Activated CD4-positive, alpha-beta memory T cell treated with anti-CD3 and anti-CD28 coated beads, Interleukin-2, amount 10 ng/mL, durations not matched to agents 7 days and 5 days (primary cell): ENCODE data around the gene NPRL2. TPM values are rescaled to one million over a fixed set of nuclear protein-coding genes. Genes with fewer than 3 reads are reported as not detected.
"Not testable (repeated sequence)": the region's sequence is repeated elsewhere in the genome, so short reads cannot be mapped to it uniquely, and the experiment has no call there.

Experiments used
- CTCF ChIA-PET: fragments of 350-600 bp; sonication (Branson Sonifier 250); formaldehyde crosslinking; loops from one replicate; lab custom pipeline; 2021; ENCODE audit warnings: antibody characterized with exemption, inconsistent platforms; lab: Charles Lee
- POLR2A ChIA-PET: fragments of 350-600 bp; sonication (Branson Sonifier 250); formaldehyde crosslinking; loops from one replicate; lab custom pipeline; 2021; ENCODE audit warnings: antibody characterized with exemption; lab: Charles Lee
- DNase-seq: peaks from one replicate; pipeline ENCODE4 v3.0.0-alpha.2; 2020
- H3K27ac Mint-ChIP-seq: one replicate; pipeline ENCODE4 v1.8.0; 2021; ENCODE audit warnings: mild to moderate bottlenecking, mixed read lengths
- H3K27me3 Mint-ChIP-seq: one replicate; pipeline ENCODE4 v1.8.0; 2021; ENCODE audit warnings: mixed read lengths
- H3K36me3 Mint-ChIP-seq: one replicate; pipeline ENCODE4 v1.8.0; 2021; ENCODE audit warnings: low read depth, mixed read lengths
- H3K4me1 Mint-ChIP-seq: one replicate; pipeline ENCODE4 v1.8.0; 2021; ENCODE audit warnings: mixed read lengths
- H3K4me3 Mint-ChIP-seq: one replicate; pipeline ENCODE4 v1.8.0; 2021; ENCODE audit warnings: mild to moderate bottlenecking, mixed read lengths
- H3K9me3 Mint-ChIP-seq: one replicate; pipeline ENCODE4 v1.8.0; 2021; ENCODE audit warnings: mixed read lengths
- total RNA-seq, 2 experiments: library from RNA; stranded (reverse); gene quantifications; one replicate each; pipeline ENCODE4 v1.2.3, GENCODE V29; 2021

NPRL2 gene
- total RNA-seq, 2 experiments from 2014 or later, result 48.8 to 50.1 TPM

DNA sequence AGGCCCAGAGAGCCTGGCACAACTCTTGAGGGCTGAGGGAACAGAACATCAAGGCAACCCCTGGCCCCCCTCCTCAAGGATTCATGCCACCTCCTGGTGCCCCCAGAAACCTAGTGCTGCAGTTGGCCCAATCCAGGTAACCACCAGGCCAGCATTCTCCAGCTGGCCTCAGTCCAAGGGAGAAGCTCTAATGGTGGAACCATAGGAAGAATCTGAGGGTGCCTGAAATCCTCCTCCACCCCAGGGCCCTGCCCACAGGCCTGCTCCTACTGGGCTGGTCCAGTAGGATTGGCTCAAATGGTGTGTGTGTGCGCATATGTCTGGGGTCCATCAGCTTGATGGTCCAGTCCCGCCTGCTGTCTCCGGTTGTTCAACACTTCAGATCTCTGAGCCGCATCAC is 35.8 kb downstream of the NPRL2 start:
- CTCF ChIA-PET, result interaction anchor here (0.8 to 3.4 kb wide), 5 partner anchors 9 to 88 kb away, joined by 3 to 17 read pairs (median 4); partner anchors contain the start of genes HYAL3, NAA80 and TUSC2
- peaks cover 50% of the 10 kb centered on the region for H3K4me1 Mint-ChIP-seq
- H3K4me3 Mint-ChIP-seq, result no peak overlapping the region
- H3K27me3 Mint-ChIP-seq, result no peaks in the 10 kb centered on the region
- peaks cover 4% of the 10 kb centered on the region for H3K36me3 Mint-ChIP-seq
- POLR2A ChIA-PET, result interaction anchor here (1.2 to 31.7 kb wide), 5 partner anchors 9 to 28 kb away, joined by 3 to 704 read pairs (median 15); partner anchors contain the start of genes CYB561D2, HYAL3, IFRD2 and NAA80
- H3K9me3 Mint-ChIP-seq, result peaks cover under 1% of the 10 kb centered on the region
- DNase-seq, result no peak
- peak overlapping the region; percentile 64 for H3K27ac Mint-ChIP-seq

DNA sequence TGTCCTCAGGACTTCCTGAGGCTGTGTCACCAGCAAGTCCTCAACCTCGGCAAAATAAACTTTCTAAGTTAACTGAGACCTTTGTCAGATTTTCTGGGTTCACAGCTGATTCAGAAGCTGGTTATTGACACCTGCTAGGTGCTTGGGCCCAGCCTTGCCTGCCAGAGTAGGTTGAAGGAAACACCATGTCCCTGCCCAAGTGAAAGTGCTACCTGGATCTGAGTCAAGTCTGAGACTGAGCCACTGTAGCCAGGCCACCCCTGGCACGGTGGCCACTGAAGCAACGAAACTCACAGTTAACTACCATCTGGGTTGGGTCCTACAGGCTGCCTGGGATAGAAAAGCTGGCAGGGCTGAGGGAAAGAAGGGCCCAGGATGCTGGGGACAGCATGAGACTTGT is 36.2 kb downstream of the NPRL2 start:
- peaks cover 9% of the 10 kb centered on the region for H3K36me3 Mint-ChIP-seq
- CTCF ChIA-PET, result interaction anchor here (1.1 to 3.4 kb wide), 4 partner anchors 10 to 88 kb away, joined by 3 to 17 read pairs (median 6); partner anchors contain the start of genes HYAL3, NAA80 and TUSC2
- POLR2A ChIA-PET, result interaction anchor here (1.2 to 31.7 kb wide), 5 partner anchors 8 to 28 kb away, joined by 3 to 704 read pairs (median 15); partner anchors contain the start of genes CYB561D2, HYAL3, IFRD2 and NAA80
- H3K9me3 Mint-ChIP-seq, result peaks cover 5% of the 10 kb centered on the region
- H3K27me3 Mint-ChIP-seq, result no peaks in the 10 kb centered on the region
- H3K4me1 Mint-ChIP-seq, result peaks cover 46% of the 10 kb centered on the region
- DNase-seq, result no peak
- H3K27ac Mint-ChIP-seq, result no peak overlapping the region
- H3K4me3 Mint-ChIP-seq, result no peak overlapping the region

DNA sequence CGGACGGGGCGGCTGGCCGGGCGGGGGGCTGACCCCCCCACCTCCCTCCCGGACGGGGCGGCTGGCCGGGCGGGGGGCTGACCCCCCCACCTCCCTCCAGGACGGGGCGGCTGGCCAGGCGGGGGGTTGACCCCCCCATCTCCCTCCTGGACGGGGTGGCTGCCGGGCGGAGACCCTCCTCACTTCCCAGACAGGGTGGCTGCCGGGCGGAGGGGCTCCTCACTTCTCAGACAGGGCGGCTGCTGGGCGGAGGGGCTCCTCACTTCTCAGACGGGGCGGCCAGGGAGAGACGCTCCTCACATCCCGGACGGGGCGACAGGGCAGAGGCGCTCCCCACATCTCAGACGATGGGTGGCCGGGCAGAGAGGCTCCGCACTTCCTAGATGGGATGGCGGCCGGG is 38.5 kb downstream of the NPRL2 start:
- peaks cover 27% of the 10 kb centered on the region for H3K4me1 Mint-ChIP-seq
- H3K36me3 Mint-ChIP-seq, H3K9me3 Mint-ChIP-seq, H3K27ac Mint-ChIP-seq, H3K4me3 Mint-ChIP-seq, DNase-seq, H3K27me3 Mint-ChIP-seq, CTCF ChIA-PET: not testable (repeated sequence)
- POLR2A ChIA-PET, result interaction anchor here (31.7 kb wide), 1 partner anchor 31 kb away, joined by 704 read pairs; the partner anchor contains the start of genes CYB561D2, NPRL2, RASSF1 and TUSC2

DNA sequence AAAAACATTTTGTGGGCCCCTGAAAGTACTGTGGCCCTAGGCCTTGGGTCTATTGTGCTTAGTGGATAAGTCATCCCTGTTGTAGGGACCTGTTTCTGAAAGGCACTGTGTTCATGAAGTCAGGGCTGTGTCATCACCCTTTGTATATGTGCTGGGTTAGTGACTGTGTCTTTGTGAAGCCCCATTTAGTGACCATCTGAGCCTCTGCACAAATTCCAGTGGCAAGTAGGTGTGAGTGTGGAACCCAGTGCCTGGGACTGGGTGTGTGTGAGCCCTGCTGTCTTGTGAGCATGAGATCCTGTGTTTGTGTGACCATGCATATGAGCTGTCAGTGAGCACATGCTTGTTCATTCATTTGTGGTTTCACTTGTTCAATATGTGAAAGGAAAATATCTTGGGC is 46.0 kb downstream of the NPRL2 start:
- Mint-ChIP-seq H3K9me3 (peaks cover 2% of the 10 kb centered on the region), H3K27ac (no peak overlapping the region), H3K27me3 (no peaks in the 10 kb centered on the region), H3K4me3 (no peak overlapping the region), H3K36me3 (peaks cover 2% of the 10 kb centered on the region), H3K4me1 (peaks cover 20% of the 10 kb centered on the region)
- ChIA-PET CTCF (no interaction called here), POLR2A (interaction anchor here (1.5 to 2.9 kb wide), 2 partner anchors 10 to 12 kb away, joined by 6 to 15 read pairs; no protein-coding TSS in a partner anchor)
- DNase-seq, result no peak

DNA sequence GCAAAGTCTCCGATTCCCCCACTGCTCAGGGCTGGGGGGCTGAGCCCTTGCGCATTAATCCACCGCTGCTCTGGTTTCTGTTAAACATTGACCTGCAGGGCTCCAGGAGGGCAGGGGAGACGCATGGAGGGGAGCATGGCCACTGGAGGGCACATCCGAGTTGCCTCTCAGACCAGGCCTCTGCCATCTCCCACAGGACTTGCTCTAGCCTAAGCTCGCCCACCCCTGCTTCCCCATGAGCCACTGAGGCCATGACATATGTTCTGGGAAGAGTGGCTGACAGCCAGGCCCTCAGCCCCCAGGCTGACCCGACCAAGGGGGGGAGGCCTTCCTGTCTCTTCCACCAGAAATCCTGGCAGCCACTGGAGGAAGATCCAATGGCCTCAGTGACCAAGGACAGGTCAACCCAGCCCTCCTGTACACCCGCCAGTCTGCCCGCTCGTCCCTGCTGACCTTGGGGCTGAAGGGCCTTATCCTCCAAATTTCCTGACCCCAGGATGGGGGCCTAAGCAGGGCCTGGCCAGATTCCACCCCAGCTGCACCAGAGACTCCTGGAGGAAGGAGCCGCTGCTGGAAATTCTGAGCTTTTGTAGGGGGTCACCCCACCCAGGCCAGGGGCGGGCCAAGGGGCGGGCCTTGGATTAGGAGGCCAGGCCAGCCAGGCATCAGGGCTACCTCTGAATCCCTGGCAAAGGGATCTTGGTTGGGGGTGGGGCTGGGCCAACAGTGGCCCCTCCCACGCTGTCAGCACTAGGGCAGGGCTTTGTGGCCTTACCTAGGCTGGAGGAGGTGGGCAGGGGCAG is 47.4 kb downstream of the NPRL2 start, which contains the start of gene HYAL1:
TSS of gene HYAL1 (minus strand) at position 562 of the 803 bp plus-strand sequence. CDS start 618 bp downstream, outside the sequence.
- Mint-ChIP-seq H3K27me3 (no peaks in the 10 kb centered on the region), H3K27ac (no peak within 1 kb of the TSS), H3K4me1 (peaks cover 22% of the 10 kb centered on the region), H3K4me3 (no peak within 1 kb of the TSS), H3K36me3 (no peaks in the 10 kb centered on the region), H3K9me3 (no peaks in the 10 kb centered on the region)
- POLR2A ChIA-PET, result interaction anchor here (0.9 to 6.3 kb wide), 3 partner anchors 11 to 68 kb away, joined by 3 to 150 read pairs (median 4); partner anchors contain the start of genes IFRD2, RASSF1 and ZMYND10
- CTCF ChIA-PET, result interaction anchor here (0.8 to 1.6 kb wide), 2 partner anchors 21 to 34 kb away, joined by 3 to 7 read pairs; no protein-coding TSS in a partner anchor
- peak; percentile 16 for DNase-seq

DNA sequence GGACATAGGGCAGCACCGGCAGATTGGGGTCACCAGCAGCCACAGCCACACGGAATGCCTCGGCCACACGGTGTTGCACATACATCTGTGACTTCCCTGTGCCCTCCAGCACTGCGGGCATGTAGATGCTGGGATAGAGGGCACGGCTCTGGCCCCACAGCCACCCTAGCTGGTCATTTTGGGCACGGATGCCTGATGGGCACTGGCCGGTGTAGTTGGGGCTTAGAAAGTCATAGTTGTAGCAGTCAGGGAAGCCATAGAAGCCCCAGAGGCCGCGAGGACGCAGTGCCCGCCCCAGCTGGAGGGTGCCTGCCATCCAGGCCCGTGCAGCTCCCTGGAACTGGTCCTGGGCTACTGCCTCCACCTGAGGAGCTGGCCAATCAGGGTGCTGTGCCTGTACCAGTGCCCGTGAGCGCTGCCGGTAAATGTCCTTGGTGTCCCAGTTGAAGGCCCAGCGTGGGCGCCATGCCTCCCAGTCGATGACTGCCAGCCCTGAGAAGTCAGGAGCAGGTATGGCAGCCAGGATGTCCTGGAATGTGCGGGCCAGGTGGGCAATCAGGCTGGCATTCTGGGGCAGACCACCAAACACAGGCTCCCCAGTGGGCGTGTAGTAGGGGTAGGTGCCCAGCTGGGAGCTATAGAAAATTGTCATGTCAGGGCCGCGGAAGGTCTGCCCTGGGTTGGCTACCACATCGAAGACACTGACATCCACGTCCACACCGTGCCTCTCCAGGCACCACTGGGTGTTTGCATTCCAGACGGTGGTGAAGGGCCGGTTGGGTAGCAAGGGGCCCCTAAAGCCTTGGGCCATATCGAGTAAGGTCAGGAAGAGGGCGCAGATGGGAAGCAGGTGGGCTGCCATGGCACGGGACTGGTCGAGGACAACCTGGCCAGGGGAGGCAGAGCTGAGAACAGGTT is 48.2 kb downstream of the NPRL2 start:
- ChIA-PET POLR2A (interaction anchor here (0.9 to 6.3 kb wide), 3 partner anchors 10 to 67 kb away, joined by 3 to 150 read pairs (median 4); partner anchors contain the start of genes IFRD2, RASSF1 and ZMYND10), CTCF (interaction anchor here (0.8 to 1.6 kb wide), 2 partner anchors 22 to 35 kb away, joined by 3 to 7 read pairs; no protein-coding TSS in a partner anchor)
- Mint-ChIP-seq H3K4me3 (no peak overlapping the region), H3K36me3 (peaks cover 1% of the 10 kb centered on the region), H3K9me3 (no peaks in the 10 kb centered on the region), H3K27ac (no peak overlapping the region), H3K27me3 (no peaks in the 10 kb centered on the region), H3K4me1 (peaks cover 31% of the 10 kb centered on the region)
- DNase-seq, result no peak

DNA sequence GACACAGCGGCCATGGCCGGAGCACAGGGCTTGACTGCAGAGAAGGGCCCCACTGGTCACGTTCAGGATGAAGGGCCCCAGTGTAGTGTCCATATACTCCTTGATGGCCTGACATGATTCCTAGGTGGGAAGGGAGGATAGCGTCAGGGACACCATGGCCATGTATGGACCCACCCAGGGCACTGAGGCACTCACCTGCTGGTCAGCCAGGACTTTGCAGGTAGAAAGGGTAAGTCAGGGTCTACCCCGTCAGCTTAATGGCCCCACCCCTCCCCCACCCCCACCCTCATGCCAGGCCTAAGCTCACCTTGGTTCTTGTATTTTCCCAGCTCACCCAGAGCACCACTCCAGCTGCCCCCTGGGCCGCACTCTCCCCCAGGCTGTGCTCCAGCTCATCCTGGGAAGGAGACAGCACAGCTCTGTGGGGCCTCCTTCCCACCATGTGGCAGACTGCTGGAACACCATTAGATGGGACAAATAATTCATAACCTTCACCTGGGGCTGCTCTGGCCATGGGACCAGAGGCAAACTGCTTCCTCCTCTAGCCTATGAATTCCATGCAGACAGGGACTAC is 49.8 kb downstream of the NPRL2 start:
- ChIA-PET POLR2A (interaction anchor here (1.3 to 6.3 kb wide), 5 partner anchors 9 to 40 kb away, joined by 4 to 150 read pairs (median 41); partner anchors contain the start of genes IFRD2, RASSF1, TUSC2 and ZMYND10), CTCF (interaction anchor here (4.2 kb wide), 1 partner anchor 23 kb away, joined by 82 read pairs; the partner anchor contains the start of gene HYAL2)
- Mint-ChIP-seq H3K4me3 (peak overlapping the region; percentile 99), H3K4me1 (peaks cover 40% of the 10 kb centered on the region), H3K27me3 (no peaks in the 10 kb centered on the region), H3K27ac (peak overlapping the region; percentile 100), H3K36me3 (peaks cover 10% of the 10 kb centered on the region), H3K9me3 (no peaks in the 10 kb centered on the region)
- DNase-seq, result no peak

DNA sequence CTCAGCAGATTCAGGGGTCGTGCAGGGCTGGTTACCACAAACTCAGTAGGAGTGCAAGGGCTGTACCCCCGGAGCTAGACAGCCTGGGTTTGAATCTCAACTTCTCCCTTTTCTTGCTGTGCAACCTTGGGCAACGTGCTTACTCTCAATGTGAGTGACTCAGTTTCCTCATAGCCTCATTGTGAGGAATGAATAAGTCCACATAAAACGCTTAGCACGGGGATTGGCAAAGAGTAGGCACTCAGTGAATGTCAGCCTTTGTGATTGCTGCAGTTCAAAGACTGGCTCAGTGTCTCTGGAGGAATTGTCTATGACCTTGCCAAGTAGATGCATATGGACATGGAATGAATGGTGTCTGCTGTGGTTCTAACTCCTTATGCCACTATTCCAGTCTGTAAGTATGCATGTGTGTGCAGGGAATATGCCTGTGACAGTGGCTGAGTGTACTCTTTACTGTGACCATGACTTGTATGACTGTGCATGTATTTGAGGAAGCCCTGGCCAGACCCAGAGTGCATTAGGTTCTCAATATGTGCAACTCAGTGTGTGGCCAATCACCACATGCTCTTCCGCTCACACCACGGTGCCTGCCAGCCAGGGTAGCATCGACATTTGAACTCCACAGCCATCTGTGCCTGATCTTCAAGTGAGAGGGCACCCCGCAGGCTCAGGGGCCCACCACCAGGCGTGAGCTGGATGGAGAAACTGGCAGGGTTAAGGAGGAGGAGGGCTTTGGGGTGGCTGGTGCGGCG is 50.5 kb downstream of the NPRL2 start:
- Mint-ChIP-seq H3K4me1 (peaks cover 41% of the 10 kb centered on the region), H3K27me3 (no peaks in the 10 kb centered on the region), H3K4me3 (peak overlapping the region; percentile 99), H3K27ac (peak overlapping the region; percentile 100), H3K9me3 (no peaks in the 10 kb centered on the region), H3K36me3 (peaks cover 10% of the 10 kb centered on the region)
- DNase-seq, result no peak
- POLR2A ChIA-PET, result interaction anchor here (0.8 to 6.3 kb wide), 15 partner anchors 8 to 310 kb away, joined by 3 to 150 read pairs (median 5); partner anchors contain the start of genes CYB561D2, IFRD2, NPRL2 and RASSF1
- CTCF ChIA-PET, result interaction anchor here (0.6 to 4.2 kb wide), 16 partner anchors 11 to 232 kb away, joined by 3 to 82 read pairs (median 6); partner anchors contain the start of genes CYB561D2, HYAL2, LSMEM2 and RASSF1

DNA sequence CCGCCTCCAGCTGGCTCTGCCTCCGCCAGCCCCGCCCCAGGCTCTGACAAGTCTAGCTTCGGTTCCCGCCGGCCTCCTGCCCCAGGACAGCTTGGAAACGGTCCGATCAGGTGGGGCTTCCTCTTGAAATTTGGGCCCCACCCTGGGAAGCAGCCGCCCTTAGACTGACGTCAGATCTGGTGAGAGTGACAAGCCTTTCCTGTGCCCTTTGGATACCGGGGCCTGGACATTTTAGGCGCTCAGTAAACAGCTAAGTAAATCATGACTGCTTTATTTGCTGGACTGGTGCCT is 51.0 kb downstream of the NPRL2 start:
- no peaks in the 10 kb centered on the region for H3K9me3 Mint-ChIP-seq
- H3K27ac Mint-ChIP-seq, result peak overlapping the region; percentile 100
- H3K27me3 Mint-ChIP-seq, result no peaks in the 10 kb centered on the region
- ChIA-PET CTCF (interaction anchor here (0.6 to 4.2 kb wide), 19 partner anchors 10 to 232 kb away, joined by 3 to 82 read pairs (median 5); partner anchors contain the start of genes CYB561D2, HYAL2, LSMEM2 and RASSF1), POLR2A (interaction anchor here (0.6 to 6.3 kb wide), 18 partner anchors 8 to 311 kb away, joined by 3 to 150 read pairs (median 5); partner anchors contain the start of genes CYB561D2, GNAI2, IFRD2 and NPRL2)
- DNase-seq, result no peak
- peaks cover 10% of the 10 kb centered on the region for H3K36me3 Mint-ChIP-seq
- peaks cover 38% of the 10 kb centered on the region for H3K4me1 Mint-ChIP-seq
- peak overlapping the region; percentile 99 for H3K4me3 Mint-ChIP-seq

DNA sequence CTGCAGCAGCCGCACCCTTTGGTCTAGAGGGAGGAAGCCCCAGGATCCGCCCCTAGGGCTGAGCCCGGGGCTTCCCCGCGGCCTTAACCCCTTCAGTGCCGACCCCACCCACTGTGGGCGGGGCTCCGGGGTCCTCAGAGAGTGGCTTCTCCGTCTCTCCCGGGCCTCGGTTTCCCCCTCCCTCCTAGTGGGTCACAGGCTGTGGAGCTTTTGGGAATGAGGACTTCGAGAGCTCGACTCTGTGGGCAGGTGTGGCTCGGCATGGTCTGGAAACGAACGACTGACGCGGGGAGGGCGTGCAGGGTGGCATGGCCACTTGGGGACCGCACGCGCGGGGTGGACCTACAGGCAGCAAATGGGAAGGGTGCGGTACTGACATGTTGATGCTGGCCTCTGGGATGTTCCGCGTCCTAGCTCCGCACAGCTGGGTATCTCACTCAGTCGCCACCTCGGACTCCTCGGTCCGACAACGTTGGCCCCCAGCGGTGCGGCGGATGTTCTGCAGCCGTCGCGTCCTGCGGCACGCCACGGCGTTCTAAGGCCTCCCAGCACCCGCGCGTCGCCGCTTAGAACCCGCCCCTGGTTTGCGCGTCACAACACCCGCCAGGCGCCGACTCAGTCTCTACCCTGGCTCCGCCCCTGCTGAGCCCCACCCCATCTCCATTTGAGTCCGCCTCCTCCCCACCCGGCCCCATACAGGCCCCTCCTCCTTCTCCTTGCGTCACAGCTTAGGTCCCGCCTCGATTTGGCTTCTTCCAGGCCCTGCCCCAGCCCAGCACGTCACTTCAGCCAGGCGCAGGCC is 51.5 kb downstream of the NPRL2 start, which contains the start of the genes HYAL3 and NAA80:
TSS of gene HYAL3 (minus strand) at position 570 of the 802 bp plus-strand sequence. CDS start 3,803 bp downstream, outside the sequence.
TSS of gene NAA80 (minus strand) at position 570 of the 802 bp plus-strand sequence. CDS start 1,942 bp downstream, outside the sequence.
- Mint-ChIP-seq H3K9me3 (no peaks in the 10 kb centered on the region), H3K27me3 (no peaks in the 10 kb centered on the region), H3K4me1 (peaks cover 36% of the 10 kb centered on the region), H3K36me3 (peaks cover 10% of the 10 kb centered on the region), H3K4me3 (peak within 1 kb of the TSS; percentile 99), H3K27ac (peak within 1 kb of the TSS; percentile 100)
- DNase-seq, result peak; percentile 100
- CTCF ChIA-PET, result interaction anchor here (0.6 to 4.2 kb wide), 20 partner anchors 10 to 233 kb away, joined by 3 to 82 read pairs (median 4); partner anchors contain the start of genes CYB561D2, HYAL2, LSMEM2 and RASSF1
- POLR2A ChIA-PET, result interaction anchor here (0.6 to 6.3 kb wide), 24 partner anchors 7 to 369 kb away, joined by 3 to 150 read pairs (median 4); partner anchors contain the start of genes CYB561D2, GNAI2, IFRD2 and LSMEM2
